Neural cell (in vitro differentiated cells): ENCODE results near the gene ADARB2. TPM values are rescaled to one million over a fixed set of nuclear protein-coding genes. Genes with fewer than 3 reads are reported as not detected.

Experiments
- H2AFZ ChIP-seq: fragments of 200-600, 300-800 bp; sonication (generic), shearing (Covaris generic); 2 replicates; pipeline ENCODE4 v1.6.0; 2014; ENCODE audit warnings: low read depth, mild to moderate bottlenecking, antibody characterized with exemption, low read length, moderate library complexity
- H3F3A ChIP-seq: fragments of 200-600 bp; shearing (Covaris generic); 2 replicates; pipeline ENCODE4 v1.6.1; 2016; ENCODE audit warnings: mild to moderate bottlenecking, moderate library complexity, mixed read lengths, antibody characterized with exemption, low read length; ENCODE audit not compliant: insufficient read depth, poor library complexity, severe bottlenecking
- H3K27ac ChIP-seq: fragments of 200-600, 300-800 bp; sonication (generic), shearing (Covaris generic); 2 replicates; pipeline ENCODE4 v1.5.1; 2014; ENCODE audit warnings: mild to moderate bottlenecking, low read length, moderate library complexity
- H3K27me3 ChIP-seq: fragments of 300-800, 200-600 bp; sonication (generic), shearing (Covaris generic); 2 replicates; pipeline ENCODE4 v1.6.0; 2014; ENCODE audit warnings: mild to moderate bottlenecking, low read depth, low read length, moderate library complexity; ENCODE audit not compliant: insufficient read depth
- H3K36me3 ChIP-seq: fragments of 300-800, 200-600 bp; sonication (generic), shearing (Covaris generic); 2 replicates; pipeline ENCODE4 v1.5.1; 2014; ENCODE audit warnings: mild to moderate bottlenecking, antibody characterized with exemption, low read length, moderate library complexity; ENCODE audit not compliant: insufficient read depth
- H3K4me2 ChIP-seq: fragments of 300-800, 200-600 bp; sonication (generic), shearing (Covaris generic); 2 replicates; pipeline ENCODE4 v1.6.0; 2014; ENCODE audit warnings: mild to moderate bottlenecking, low read length
- H3K4me3 ChIP-seq: fragments of 300-800, 200-600 bp; sonication (generic), shearing (Covaris generic); 2 replicates; pipeline ENCODE4 v1.5.1; 2014; ENCODE audit warnings: mild to moderate bottlenecking, low read length, moderate library complexity
- H3K79me2 ChIP-seq: fragments of 200-600 bp; shearing (Covaris generic); replicated peaks from 2 replicates; pipeline ENCODE4 v1.6.0; 2014; ENCODE audit warnings: mild to moderate bottlenecking, low read length, moderate library complexity; ENCODE audit not compliant: insufficient read depth
- H3K9ac ChIP-seq: fragments of 300-800, 200-600 bp; sonication (generic), shearing (Covaris generic); 2 replicates; pipeline ENCODE4 v1.6.1; 2016; ENCODE audit warnings: mild to moderate bottlenecking, low read length, mixed read lengths
- H3K9me2 ChIP-seq: fragments of 200-600 bp; shearing (Covaris generic); 2 replicates; pipeline ENCODE4 v1.6.1; 2016; ENCODE audit warnings: mild to moderate bottlenecking, low read length, mixed read lengths; ENCODE audit not compliant: insufficient read depth
- H3K9me3 ChIP-seq: fragments of 200-600, 300-800 bp; sonication (generic), shearing (Covaris generic); 2 replicates; pipeline ENCODE4 v1.6.1; 2016; ENCODE audit warnings: mild to moderate bottlenecking, mixed run types, low read length, moderate library complexity, mixed read lengths
- H4K20me1 ChIP-seq: fragments of 200-600 bp; shearing (Covaris generic); 2 replicates; pipeline ENCODE4 v1.6.1; 2016; ENCODE audit warnings: mild to moderate bottlenecking, mixed run types; ENCODE audit not compliant: insufficient read depth
- CTCF ChIP-seq: fragments of 450-650 bp; IDR thresholded peaks from 2 replicates; pipeline ENCODE4 v1.5.1; 2014; ENCODE audit warnings: antibody characterized with exemption, mild to moderate bottlenecking, moderate library complexity; ENCODE audit not compliant: poor library complexity, severe bottlenecking
- EP300 ChIP-seq: fragments of 450-650 bp; conservative IDR thresholded peaks from 2 replicates; pipeline ENCODE4 v1.6.1; 2014; ENCODE audit warnings: antibody characterized with exemption, mild to moderate bottlenecking, moderate library complexity; ENCODE audit not compliant: poor library complexity, severe bottlenecking
- EZH2 ChIP-seq: fragments of 200-600, 300-800 bp; shearing (Covaris generic), sonication (generic); IDR thresholded peaks from 2 replicates; pipeline ENCODE4 v1.6.1; 2014; ENCODE audit warnings: antibody characterized with exemption, low read length, borderline replicate concordance, mild to moderate bottlenecking; ENCODE audit not compliant: insufficient read depth, poor library complexity, severe bottlenecking
- MXI1 ChIP-seq: fragments of 450-650 bp; conservative IDR thresholded peaks from 2 replicates; pipeline ENCODE4 v1.6.1; 2014; ENCODE audit warnings: antibody characterized with exemption, mild to moderate bottlenecking; ENCODE audit not compliant: poor library complexity, severe bottlenecking
- POLR2AphosphoS5 ChIP-seq: IDR thresholded peaks from 2 replicates; pipeline ENCODE4 v1.6.1; 2012
- RAD21 ChIP-seq: fragments of 450-650 bp; conservative IDR thresholded peaks from 2 replicates; pipeline ENCODE4 v1.6.1; 2014; ENCODE audit warnings: antibody characterized with exemption, mild to moderate bottlenecking, moderate library complexity
- REST ChIP-seq: IDR thresholded peaks from 2 replicates; pipeline ENCODE4 v1.6.1; 2012; ENCODE audit warnings: borderline replicate concordance
- SMC3 ChIP-seq: fragments of 450-650 bp; conservative IDR thresholded peaks from 2 replicates; pipeline ENCODE4 v1.6.1; 2014; ENCODE audit warnings: antibody characterized with exemption, mild to moderate bottlenecking, moderate library complexity; ENCODE audit not compliant: poor library complexity
- TAF1 ChIP-seq: IDR thresholded peaks from 2 replicates; pipeline ENCODE4 v1.6.1; 2012; ENCODE audit warnings: low read depth
- polyA plus RNA-seq: library from polyadenylated mRNA; depleted of rRNA; stranded (reverse); fragments of >200 nt; gene quantifications from 2 replicates; pipeline ENCODE4 v1.2.3, GENCODE V29; 2014

ADARB2 gene
- polyA plus RNA-seq, 1 donor from 2014 or later = 3.6 TPM

GRCh38 chr10:1141261-1141660 lies 596.1 kb downstream of the ADARB2 start:
- Histone ChIP-seq H3K4me2 (no peak overlapping the region), H3K9ac (no peak overlapping the region), H3K9me3 (no peaks in the 10 kb centered on the region), H3F3A (no peaks in the 10 kb centered on the region), H3K36me3 (no peaks in the 10 kb centered on the region), H4K20me1 (no peaks in the 10 kb centered on the region), H3K9me2 (no peaks in the 10 kb centered on the region), H3K27me3 (no peaks in the 10 kb centered on the region), H3K79me2 (no peaks in the 10 kb centered on the region), H3K27ac (no peak overlapping the region), H2AFZ (no peak overlapping the region), H3K4me3 (no peak overlapping the region)
- TF ChIP-seq CTCF (no peak), EP300 (no peak), REST (no peak), MXI1 (no peak), SMC3 (no peak), RAD21 (no peak), POLR2AphosphoS5 (no peak), TAF1 (no peak), EZH2 (no peak)

DNA sequence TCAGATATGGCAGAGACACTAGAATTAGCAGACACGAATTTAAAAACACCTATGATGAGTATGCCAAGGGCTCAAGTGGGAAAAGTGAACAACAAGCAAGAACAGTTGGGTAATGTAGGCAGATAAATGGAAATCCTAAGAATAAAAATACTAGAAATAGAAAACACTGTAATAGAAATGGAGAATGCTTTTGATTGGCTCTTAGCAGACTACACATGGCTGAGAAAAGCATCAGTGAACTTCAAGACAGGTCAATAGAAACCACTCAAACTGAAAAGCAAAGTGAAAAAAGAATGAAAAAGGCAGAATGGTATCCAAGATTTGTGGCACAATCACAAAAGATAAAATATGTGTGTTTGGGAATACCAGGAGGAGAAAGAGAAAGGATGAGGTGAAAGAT lies 598.8 kb downstream of the ADARB2 start:
- H3K27me3 ChIP-seq = no peaks in the 10 kb centered on the region
- H3K9me2 ChIP-seq = no peaks in the 10 kb centered on the region
- H3K79me2 ChIP-seq = no peaks in the 10 kb centered on the region
- no peaks in the 10 kb centered on the region for H4K20me1 ChIP-seq
- no peaks in the 10 kb centered on the region for H3K9me3 ChIP-seq
- H2AFZ ChIP-seq = no peak overlapping the region
- H3F3A ChIP-seq = no peaks in the 10 kb centered on the region
- no peaks in the 10 kb centered on the region for H3K36me3 ChIP-seq
- TF ChIP-seq EZH2 (no peak), EP300 (no peak), SMC3 (no peak), CTCF (no peak), REST (no peak), POLR2AphosphoS5 (no peak), TAF1 (no peak), MXI1 (no peak)
- no peak overlapping the region for H3K4me3 ChIP-seq
- H3K27ac ChIP-seq = no peak overlapping the region
- no peak overlapping the region for H3K4me2 ChIP-seq
- no peak overlapping the region for H3K9ac ChIP-seq
